ENCODE measurements around the gene MOCS1. TPM values are rescaled to one million over a fixed set of nuclear protein-coding genes. Genes with fewer than 3 reads are reported as not detected.
A peak's percentile ranks its signal among the peaks of the same experiment; 100 is the strongest.

Gene MOCS1
- total RNA-seq, result 10 to 100 TPM; 15.9 to 40.0 (median 20.9) TPM
- polyA plus RNA-seq, result 10 to 100 TPM; 17.4 to 22.8 TPM
- long read RNA-seq, donor 1, full-length matches to known transcripts, result 23 of 72 reads
- long read RNA-seq, donor 1, partial matches to known transcripts, result 6 of 72 reads
- long read RNA-seq, donor 1, other reads (novel, unspliced or antisense), result 43 of 72 reads
- long read RNA-seq, donor 2, full-length matches to known transcripts, result 55 of 103 reads
- long read RNA-seq, donor 2, partial matches to known transcripts, result 9 of 103 reads
- long read RNA-seq, donor 2, other reads (novel, unspliced or antisense), result 39 of 103 reads
- long read RNA-seq, donor 3, full-length matches to known transcripts, result 158 of 294 reads
- long read RNA-seq, donor 3, partial matches to known transcripts, result 64 of 294 reads
- long read RNA-seq, donor 3, other reads (novel, unspliced or antisense), result 72 of 294 reads

DNA sequence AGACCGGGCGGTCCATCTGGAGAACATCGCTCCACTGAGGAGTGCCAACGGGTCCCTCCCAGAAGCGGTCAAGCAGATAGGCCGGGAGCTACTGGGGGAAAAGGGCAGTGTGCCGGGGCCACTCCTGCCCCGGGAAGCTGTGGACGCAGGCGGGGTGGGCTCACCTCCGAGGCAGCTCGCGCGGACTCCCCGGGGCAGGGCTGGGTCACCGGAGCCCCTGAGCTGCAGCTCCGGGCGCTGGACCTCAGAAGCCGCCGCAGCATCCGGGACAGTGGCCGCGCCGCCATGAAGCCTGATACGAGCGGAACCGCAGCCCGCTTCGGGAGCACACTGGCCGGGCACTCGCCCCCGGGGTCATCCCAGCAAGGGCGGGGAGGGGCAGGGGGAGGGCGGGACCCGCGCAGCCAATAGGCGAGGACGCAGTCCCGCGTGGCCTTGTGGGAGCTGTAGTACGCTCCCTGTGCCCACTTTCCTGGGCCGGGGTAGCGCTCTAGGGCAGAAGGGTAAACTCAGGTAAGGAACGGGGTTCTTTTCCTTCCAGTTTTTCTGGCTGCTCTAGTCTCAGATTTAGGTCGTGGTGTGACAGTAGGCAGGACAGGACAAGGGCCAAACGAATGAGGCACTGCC, at the start of gene MOCS1:
MOCS1 (minus strand) TSS at position 332 of the 627 bp plus-strand sequence; CDS start at position 287, 45 bp downstream.
- peaks cover 0 to 12% (median 0%) of the 10 kb centered on the region in 7 donors for H3K27me3 ChIP-seq
- intact Hi-C loops (cut with DNase I), result no loop called here
- H3K4me3 ChIP-seq, result peak within 1 kb of the TSS; percentile 77 to 95 (median 88)
- H3K36me3 ChIP-seq, result no peaks in the 10 kb centered on the region
- peak within 1 kb of the TSS; percentile 68 to 90 (median 88) for H3K27ac ChIP-seq
- no peaks in the 10 kb centered on the region for H3K9me3 ChIP-seq
- TF ChIP-seq, protein P1, sequence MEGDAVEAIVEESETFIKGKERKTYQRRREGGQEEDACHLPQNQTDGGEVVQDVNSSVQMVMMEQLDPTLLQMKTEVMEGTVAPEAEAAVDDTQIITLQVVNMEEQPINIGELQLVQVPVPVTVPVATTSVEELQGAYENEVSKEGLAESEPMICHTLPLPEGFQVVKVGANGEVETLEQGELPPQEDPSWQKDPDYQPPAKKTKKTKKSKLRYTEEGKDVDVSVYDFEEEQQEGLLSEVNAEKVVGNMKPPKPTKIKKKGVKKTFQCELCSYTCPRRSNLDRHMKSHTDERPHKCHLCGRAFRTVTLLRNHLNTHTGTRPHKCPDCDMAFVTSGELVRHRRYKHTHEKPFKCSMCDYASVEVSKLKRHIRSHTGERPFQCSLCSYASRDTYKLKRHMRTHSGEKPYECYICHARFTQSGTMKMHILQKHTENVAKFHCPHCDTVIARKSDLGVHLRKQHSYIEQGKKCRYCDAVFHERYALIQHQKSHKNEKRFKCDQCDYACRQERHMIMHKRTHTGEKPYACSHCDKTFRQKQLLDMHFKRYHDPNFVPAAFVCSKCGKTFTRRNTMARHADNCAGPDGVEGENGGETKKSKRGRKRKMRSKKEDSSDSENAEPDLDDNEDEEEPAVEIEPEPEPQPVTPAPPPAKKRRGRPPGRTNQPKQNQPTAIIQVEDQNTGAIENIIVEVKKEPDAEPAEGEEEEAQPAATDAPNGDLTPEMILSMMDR (IDR thresholded peaks at IDR 0.05), result no peak
- H3K4me1 ChIP-seq, result peaks cover 3 to 65% (median 36%) of the 10 kb centered on the region in 9 donors
- ATAC-seq (peak; percentile 93 to 98 (median 96)), DNase-seq (peak; percentile 87 to 91)
- WGBS, 2 donors, result 1% methylated on average over 45 to 46 of the region's 46 CpGs

DNA sequence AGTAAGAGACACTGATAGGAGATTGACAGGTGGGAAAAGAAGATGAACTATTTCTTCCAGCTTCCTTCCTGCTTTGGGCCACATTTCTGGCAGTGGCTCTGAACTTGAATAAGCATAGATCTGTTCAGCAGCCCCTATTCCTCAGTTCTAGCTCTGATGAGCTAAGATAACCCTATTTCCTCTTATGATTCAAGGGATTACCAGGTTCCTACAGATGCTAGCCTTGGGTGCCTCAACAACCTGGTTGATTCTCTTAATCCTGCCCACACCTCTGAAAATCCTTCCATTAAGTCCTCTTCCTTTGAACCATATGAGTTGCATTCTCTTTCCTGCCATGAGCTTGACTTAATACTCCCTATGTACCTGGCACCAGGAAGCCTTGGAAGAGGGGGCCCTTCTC, 49.8 kb upstream of the MOCS1 start:
- ATAC-seq (no peak), DNase-seq (no peak)
- Histone ChIP-seq H3K36me3 (no peaks in the 10 kb centered on the region), H3K4me1 (peaks cover 0 to 18% (median 4%) of the 10 kb centered on the region in 9 donors), H3K4me3 (no peak overlapping the region), H3K9me3 (no peaks in the 10 kb centered on the region), H3K27ac (no peak overlapping the region), H3K27me3 (no peaks in the 10 kb centered on the region)
- TF ChIP-seq, protein P1 (IDR thresholded peaks at IDR 0.05), result no peak
- intact Hi-C loops (cut with DNase I), result loop anchor here in 9 of 10 donors (5.0 to 10.0 kb wide), 9 partner anchors 321 to 1041 kb away; partner anchors contain the start of gene LRFN2 (in 1 of the 9)

DNA sequence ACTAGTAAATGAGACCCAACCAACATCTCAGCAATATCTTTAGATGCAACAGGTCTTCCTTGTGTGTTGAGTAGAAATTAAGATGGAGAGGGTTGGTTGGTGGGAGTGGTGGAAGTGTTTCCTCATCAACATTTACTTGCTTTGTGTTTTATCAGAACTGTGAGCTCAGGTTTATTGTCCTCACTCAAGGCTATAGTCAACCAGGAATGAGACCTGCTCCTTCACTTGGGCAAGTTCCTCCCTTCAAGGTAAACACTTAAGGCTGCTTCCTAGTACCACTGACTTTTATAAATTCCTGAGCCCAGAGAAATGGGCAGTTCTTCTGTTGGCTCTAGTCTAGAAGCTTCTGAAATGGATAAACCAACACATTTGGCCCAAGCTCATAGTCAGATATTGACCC, 48.9 kb upstream of the MOCS1 start:
- ATAC-seq (no peak), DNase-seq (no peak)
- Histone ChIP-seq H3K4me1 (peaks cover 0 to 23% (median 4%) of the 10 kb centered on the region in 9 donors), H3K4me3 (no peak overlapping the region), H3K9me3 (no peaks in the 10 kb centered on the region), H3K27ac (no peak overlapping the region), H3K36me3 (no peaks in the 10 kb centered on the region), H3K27me3 (no peaks in the 10 kb centered on the region)
- intact Hi-C loops (cut with DNase I), result loop anchor here in 9 of 10 donors (5.0 to 10.0 kb wide), 9 partner anchors 322 to 1042 kb away; partner anchors contain the start of gene LRFN2 (in 1 of the 9)
- TF ChIP-seq, protein P1 (IDR thresholded peaks at IDR 0.05), result no peak

DNA sequence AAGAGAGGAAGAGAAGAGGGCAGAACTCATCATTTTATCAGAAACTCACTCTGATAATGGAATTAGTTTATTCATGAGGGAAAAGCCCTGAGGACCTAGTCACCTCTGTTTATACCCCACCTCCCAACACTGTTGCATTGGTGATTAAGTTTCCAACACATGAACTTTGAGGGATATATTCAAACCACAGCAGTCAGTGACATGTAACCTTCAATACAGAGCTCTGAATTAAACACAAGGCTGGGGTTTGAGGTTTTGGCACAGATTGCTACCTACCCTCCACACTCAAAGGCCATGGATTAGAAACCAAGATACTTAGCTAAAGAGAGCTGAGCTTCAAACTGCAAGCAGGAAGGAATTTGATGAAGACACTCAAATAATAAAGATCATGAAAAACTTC, 48.5 kb upstream of the MOCS1 start:
- H3K36me3 ChIP-seq, result no peaks in the 10 kb centered on the region
- H3K4me1 ChIP-seq, result peaks cover 0 to 23% (median 4%) of the 10 kb centered on the region in 9 donors
- TF ChIP-seq, protein P1 (IDR thresholded peaks at IDR 0.05), result no peak
- H3K4me3 ChIP-seq, result no peak overlapping the region
- ATAC-seq (no peak), DNase-seq (no peak)
- H3K9me3 ChIP-seq, result no peaks in the 10 kb centered on the region
- H3K27me3 ChIP-seq, result no peaks in the 10 kb centered on the region
- H3K27ac ChIP-seq, result no peak overlapping the region
- intact Hi-C loops (cut with DNase I), result loop anchor here in 9 of 10 donors (5.0 to 10.0 kb wide), 9 partner anchors 322 to 1042 kb away; partner anchors contain the start of gene LRFN2 (in 1 of the 9)
